ENCODE data around the gene CPSF4.

Gene CPSF4

GRCh38 chr7:99438573-99439480, at the start of gene CPSF4, which contains the start of gene PTCD1:
CPSF4 (plus strand) TSS chr7:99438943; CDS start chr7:99439083, 140 bp downstream.
PTCD1 (minus strand) TSS chr7:99438798; CDS start chr7:99435242, 3,556 bp downstream.
- Histone ChIP-seq H3K27ac (ENCODE audit: low read length) (peak within 1 kb of the TSS; percentile 66), H3K27me3 (ENCODE audit: control insufficient read depth in 1 of 2, insufficient read depth in 2 of 2, low read length in 2 of 2) (no peaks in the 10 kb centered on the region)

GRCh38 chr7:99389772-99390171, 49.0 kb upstream of the CPSF4 start:
- no peaks in the 10 kb centered on the region for H3K9me3 ChIP-seq (ENCODE audit: control insufficient read depth in 2 of 2, low read length in 2 of 2)
- no peak overlapping the region for H3K4me3 ChIP-seq (ENCODE audit: low read length in 2 of 2)
- peaks cover 23% of the 10 kb centered on the region for H3K4me1 ChIP-seq (ENCODE audit: control insufficient read depth, insufficient read depth, low read length)
- no peak overlapping the region for H3K27ac ChIP-seq (ENCODE audit: low read length)
- no peak overlapping the region for H3K9ac ChIP-seq (ENCODE audit: low read length in 2 of 2)
- peaks cover 8 to 15% of the 10 kb centered on the region in 2 donors for H3K36me3 ChIP-seq (ENCODE audit: control insufficient read depth in 2 of 2, insufficient read depth in 2 of 2, low read length in 2 of 2)
- no peaks in the 10 kb centered on the region for H3K27me3 ChIP-seq (ENCODE audit: control insufficient read depth in 1 of 2, insufficient read depth in 2 of 2, low read length in 2 of 2)

More at GRCh38 chr7:99438573-99439480, at the start of gene CPSF4, which contains the start of gene PTCD1:
- H3K36me3 ChIP-seq (ENCODE audit: control insufficient read depth in 2 of 2, insufficient read depth in 2 of 2, low read length in 2 of 2), result peaks cover 5% of the 10 kb centered on the region in 2 donors
- peaks cover 24% of the 10 kb centered on the region for H3K4me1 ChIP-seq (ENCODE audit: control insufficient read depth, insufficient read depth, low read length)
- peak within 1 kb of the TSS; percentile 89 to 92 for H3K9ac ChIP-seq (ENCODE audit: low read length in 2 of 2)
- H3K4me3 ChIP-seq (ENCODE audit: low read length in 2 of 2), result peak within 1 kb of the TSS; percentile 91 to 95
- H3K9me3 ChIP-seq (ENCODE audit: control insufficient read depth in 2 of 2, low read length in 2 of 2), result no peaks in the 10 kb centered on the region

- H3K36me3 ChIP-seq (ENCODE audit: control insufficient read depth in 2 of 2, insufficient read depth in 2 of 2, low read length in 2 of 2), result peaks cover 11 to 15% of the 10 kb centered on the region in 2 donors
- no peaks in the 10 kb centered on the region for H3K9me3 ChIP-seq (ENCODE audit: control insufficient read depth in 2 of 2, low read length in 2 of 2)
- no peak overlapping the region for H3K27ac ChIP-seq (ENCODE audit: low read length)
Observed at GRCh38 chr7:99390941-99391602, 47.7 kb upstream of the CPSF4 start.

GRCh38 chr7:99392046-99392445, 46.7 kb upstream of the CPSF4 start:
- H3K9me3 ChIP-seq (ENCODE audit: control insufficient read depth in 2 of 2, low read length in 2 of 2), result no peaks in the 10 kb centered on the region
- H3K27me3 ChIP-seq (ENCODE audit: control insufficient read depth in 1 of 2, insufficient read depth in 2 of 2, low read length in 2 of 2), result no peaks in the 10 kb centered on the region
- no peak overlapping the region for H3K27ac ChIP-seq (ENCODE audit: low read length)
- no peak overlapping the region for H3K9ac ChIP-seq (ENCODE audit: low read length in 2 of 2)
- H3K36me3 ChIP-seq (ENCODE audit: control insufficient read depth in 2 of 2, insufficient read depth in 2 of 2, low read length in 2 of 2), result peaks cover 4 to 16% of the 10 kb centered on the region in 2 donors
- peaks cover 23% of the 10 kb centered on the region for H3K4me1 ChIP-seq (ENCODE audit: control insufficient read depth, insufficient read depth, low read length)
- peak overlapping the region in 1 of 2 donors; percentile 81 for H3K4me3 ChIP-seq (ENCODE audit: low read length in 2 of 2)

More at GRCh38 chr7:99390941-99391602, 47.7 kb upstream of the CPSF4 start:
- H3K27me3 ChIP-seq (ENCODE audit: control insufficient read depth in 1 of 2, insufficient read depth in 2 of 2, low read length in 2 of 2), result no peaks in the 10 kb centered on the region
- H3K4me1 ChIP-seq (ENCODE audit: control insufficient read depth, insufficient read depth, low read length), result peaks cover 23% of the 10 kb centered on the region
- H3K4me3 ChIP-seq (ENCODE audit: low read length in 2 of 2), result no peak overlapping the region
- no peak overlapping the region for H3K9ac ChIP-seq (ENCODE audit: low read length in 2 of 2)

- Histone ChIP-seq H3K4me1 (ENCODE audit: control insufficient read depth, insufficient read depth, low read length) (peaks cover 23% of the 10 kb centered on the region), H3K9ac (ENCODE audit: low read length in 2 of 2) (peak overlapping the region; percentile 48 to 66), H3K4me3 (ENCODE audit: low read length in 2 of 2) (peak overlapping the region; percentile 61 to 81), H3K36me3 (ENCODE audit: control insufficient read depth in 2 of 2, insufficient read depth in 2 of 2, low read length in 2 of 2) (peaks cover 10 to 22% of the 10 kb centered on the region in 2 donors), H3K27me3 (ENCODE audit: control insufficient read depth in 1 of 2, insufficient read depth in 2 of 2, low read length in 2 of 2) (no peaks in the 10 kb centered on the region), H3K9me3 (ENCODE audit: control insufficient read depth in 2 of 2, low read length in 2 of 2) (no peaks in the 10 kb centered on the region), H3K27ac (ENCODE audit: low read length) (peak overlapping the region; percentile 37)
Observed at GRCh38 chr7:99392659-99393354, 45.9 kb upstream of the CPSF4 start.

- Histone ChIP-seq H3K4me3 (ENCODE audit: low read length in 2 of 2) (peak overlapping the region; percentile 61 to 81), H3K27me3 (ENCODE audit: control insufficient read depth in 1 of 2, insufficient read depth in 2 of 2, low read length in 2 of 2) (no peaks in the 10 kb centered on the region), H3K27ac (ENCODE audit: low read length) (peak overlapping the region; percentile 37), H3K9me3 (ENCODE audit: control insufficient read depth in 2 of 2, low read length in 2 of 2) (no peaks in the 10 kb centered on the region), H3K9ac (ENCODE audit: low read length in 2 of 2) (peak overlapping the region; percentile 48 to 66), H3K4me1 (ENCODE audit: control insufficient read depth, insufficient read depth, low read length) (peaks cover 23% of the 10 kb centered on the region), H3K36me3 (ENCODE audit: control insufficient read depth in 2 of 2, insufficient read depth in 2 of 2, low read length in 2 of 2) (peaks cover 11 to 27% of the 10 kb centered on the region in 2 donors)
Observed at GRCh38 chr7:99393355-99394187, 45.2 kb upstream of the CPSF4 start.

- Histone ChIP-seq H3K27ac (ENCODE audit: low read length) (no peak overlapping the region), H3K4me3 (ENCODE audit: low read length in 2 of 2) (no peak overlapping the region), H3K9me3 (ENCODE audit: control insufficient read depth in 2 of 2, low read length in 2 of 2) (no peaks in the 10 kb centered on the region), H3K9ac (ENCODE audit: low read length in 2 of 2) (no peak overlapping the region), H3K4me1 (ENCODE audit: control insufficient read depth, insufficient read depth, low read length) (peaks cover 23% of the 10 kb centered on the region), H3K36me3 (ENCODE audit: control insufficient read depth in 2 of 2, insufficient read depth in 2 of 2, low read length in 2 of 2) (peaks cover 17 to 29% of the 10 kb centered on the region in 2 donors), H3K27me3 (ENCODE audit: control insufficient read depth in 1 of 2, insufficient read depth in 2 of 2, low read length in 2 of 2) (no peaks in the 10 kb centered on the region)
Observed at GRCh38 chr7:99394188-99394502, 44.6 kb upstream of the CPSF4 start.

- no peak overlapping the region for H3K4me3 ChIP-seq (ENCODE audit: low read length in 2 of 2)
- no peak overlapping the region for H3K27ac ChIP-seq (ENCODE audit: low read length)
- peaks cover 28 to 38% of the 10 kb centered on the region in 2 donors for H3K36me3 ChIP-seq (ENCODE audit: control insufficient read depth in 2 of 2, insufficient read depth in 2 of 2, low read length in 2 of 2)
- H3K4me1 ChIP-seq (ENCODE audit: control insufficient read depth, insufficient read depth, low read length), result peaks cover 23% of the 10 kb centered on the region
- H3K27me3 ChIP-seq (ENCODE audit: control insufficient read depth in 1 of 2, insufficient read depth in 2 of 2, low read length in 2 of 2), result no peaks in the 10 kb centered on the region
- H3K9ac ChIP-seq (ENCODE audit: low read length in 2 of 2), result no peak overlapping the region
- no peaks in the 10 kb centered on the region for H3K9me3 ChIP-seq (ENCODE audit: control insufficient read depth in 2 of 2, low read length in 2 of 2)
Observed at GRCh38 chr7:99395616-99396327, 43.0 kb upstream of the CPSF4 start.

GRCh38 chr7:99396418-99397296, 42.1 kb upstream of the CPSF4 start:
- Histone ChIP-seq H3K27ac (ENCODE audit: low read length) (no peak overlapping the region), H3K9ac (ENCODE audit: low read length in 2 of 2) (no peak overlapping the region), H3K36me3 (ENCODE audit: control insufficient read depth in 2 of 2, insufficient read depth in 2 of 2, low read length in 2 of 2) (peaks cover 30 to 37% of the 10 kb centered on the region in 2 donors), H3K4me1 (ENCODE audit: control insufficient read depth, insufficient read depth, low read length) (peaks cover 23% of the 10 kb centered on the region), H3K9me3 (ENCODE audit: control insufficient read depth in 2 of 2, low read length in 2 of 2) (no peaks in the 10 kb centered on the region), H3K4me3 (ENCODE audit: low read length in 2 of 2) (no peak overlapping the region), H3K27me3 (ENCODE audit: control insufficient read depth in 1 of 2, insufficient read depth in 2 of 2, low read length in 2 of 2) (no peaks in the 10 kb centered on the region)

Data from stomach smooth muscle (tissue), 2 donors.